Endothelial cell (in vitro differentiated cells): ENCODE results near the gene RAG1. TPM values are rescaled to one million over a fixed set of nuclear protein-coding genes. Genes with fewer than 3 reads are reported as not detected.

Experiments
- DNase-seq: peaks from one replicate; pipeline ENCODE4 v3.0.0; 2021; ENCODE audit warnings: low spot score
- H3K27ac Mint-ChIP-seq: one replicate; pipeline ENCODE4 v1.8.0; 2021; ENCODE audit warnings: mixed read lengths, inconsistent platforms; ENCODE audit not compliant: unreplicated experiment
- H3K27me3 Mint-ChIP-seq: one replicate; pipeline ENCODE4 v1.8.0; 2021; ENCODE audit warnings: mild to moderate bottlenecking, moderate library complexity, mixed read lengths, inconsistent platforms; ENCODE audit not compliant: unreplicated experiment
- H3K36me3 Mint-ChIP-seq: one replicate; pipeline ENCODE4 v1.8.0; 2021; ENCODE audit warnings: mild to moderate bottlenecking, low read depth, mixed read lengths, inconsistent platforms; ENCODE audit not compliant: unreplicated experiment
- H3K4me1 Mint-ChIP-seq: one replicate; pipeline ENCODE4 v1.8.0; 2021; ENCODE audit warnings: mild to moderate bottlenecking, mixed read lengths, inconsistent platforms; ENCODE audit not compliant: unreplicated experiment
- H3K4me3 Mint-ChIP-seq: one replicate; pipeline ENCODE4 v1.8.0; 2021; ENCODE audit warnings: mild to moderate bottlenecking, mixed read lengths, inconsistent platforms; ENCODE audit not compliant: unreplicated experiment
- H3K9me3 Mint-ChIP-seq: one replicate; pipeline ENCODE4 v1.8.0; 2021; ENCODE audit warnings: mixed read lengths, inconsistent platforms; ENCODE audit not compliant: unreplicated experiment
- CTCF ChIP-seq: fragments of 200-600 bp; sonication (generic); IDR thresholded peaks from one replicate; pipeline ENCODE4 v1.5.0; 2021; ENCODE audit warnings: antibody characterized with exemption; ENCODE audit not compliant: unreplicated experiment
- total RNA-seq: library from RNA; stranded (reverse); fragmentation: NEBNext Ultra II Directional; extraction: Animal tissue kit (Norgen Biotek cat#: 25700); gene quantifications from one replicate; pipeline ENCODE4 v1.2.1, GENCODE V29; 2021; ENCODE audit not compliant: unreplicated experiment

RAG1 gene
- total RNA-seq, 1 donor from 2014 or later, result 3.9 TPM

GRCh38 chr11:36588099-36588498 lies 20.3 kb downstream of the RAG1 start:
- Mint-ChIP-seq H3K9me3 (no peaks in the 10 kb centered on the region), H3K4me3 (no peak overlapping the region), H3K4me1 (no peaks in the 10 kb centered on the region), H3K27ac (no peak overlapping the region), H3K36me3 (no peaks in the 10 kb centered on the region), H3K27me3 (peaks cover 5% of the 10 kb centered on the region)
- no peak for TF ChIP-seq CTCF
- DNase-seq, result no peak

- Mint-ChIP-seq H3K4me3 (no peak overlapping the region), H3K27ac (no peak overlapping the region), H3K4me1 (peaks cover 4% of the 10 kb centered on the region), H3K27me3 (peaks cover 5% of the 10 kb centered on the region), H3K9me3 (no peaks in the 10 kb centered on the region), H3K36me3 (no peaks in the 10 kb centered on the region)
- no peak for TF ChIP-seq CTCF
- DNase-seq, result no peak
Observed at GRCh38 chr11:36590513-36590912, 22.7 kb downstream of the RAG1 start.

- Mint-ChIP-seq H3K4me3 (no peak overlapping the region), H3K36me3 (no peaks in the 10 kb centered on the region), H3K27ac (no peak overlapping the region), H3K27me3 (peaks cover 5% of the 10 kb centered on the region), H3K4me1 (peaks cover 4% of the 10 kb centered on the region), H3K9me3 (no peaks in the 10 kb centered on the region)
- no peak for DNase-seq
- no peak for TF ChIP-seq CTCF
Observed at GRCh38 chr11:36591433-36591832, 23.6 kb downstream of the RAG1 start.

GRCh38 chr11:36594316-36594989 lies 26.6 kb downstream of the RAG1 start, which contains the start of gene IFTAP:
Gene IFTAP, plus strand, starts transcription at chr11:36594502. Its CDS starts 15,602 bp downstream, at chr11:36610104.
- Mint-ChIP-seq H3K27me3 (peaks cover 5% of the 10 kb centered on the region), H3K4me3 (peak within 1 kb of the TSS; percentile 97), H3K27ac (peak within 1 kb of the TSS; percentile 96), H3K9me3 (no peaks in the 10 kb centered on the region), H3K4me1 (peaks cover 4% of the 10 kb centered on the region), H3K36me3 (no peaks in the 10 kb centered on the region)
- no peak for TF ChIP-seq CTCF
- peak; percentile 45 for DNase-seq

GRCh38 chr11:36596880-36597279 lies 29.1 kb downstream of the RAG1 start:
- Mint-ChIP-seq H3K9me3 (no peaks in the 10 kb centered on the region), H3K27me3 (no peaks in the 10 kb centered on the region), H3K4me1 (peaks cover 11% of the 10 kb centered on the region), H3K36me3 (no peaks in the 10 kb centered on the region), H3K27ac (no peak overlapping the region), H3K4me3 (no peak overlapping the region)
- no peak for TF ChIP-seq CTCF
- DNase-seq, result no peak
